Measurements from ENCODE around the gene C4A.

The C4A gene

GRCh38 chr6:31958412-31958740, 23.5 kb upstream of the C4A start:
- H3K4me3 ChIP-seq (ENCODE audit: severe bottlenecking), result peak overlapping the region; percentile 75
- peak overlapping the region; percentile 27 for H3K27ac ChIP-seq (ENCODE audit: poor library complexity, severe bottlenecking)
- ATAC-seq (ENCODE audit: low read depth) (peak; percentile 2; the same call in 2 of the 3 replicates), DNase-seq (ENCODE audit: low spot score) (no peak)
- no peaks in the 10 kb centered on the region for H3K4me1 ChIP-seq (ENCODE audit: insufficient read depth, poor library complexity, severe bottlenecking)
- no peak for TF ChIP-seq CTCF (IDR thresholded peaks at IDR 0.05; ENCODE audit: poor library complexity, severe bottlenecking)
- peaks cover 79% of the 10 kb centered on the region for H3K36me3 ChIP-seq (ENCODE audit: low read depth)
- no peaks in the 10 kb centered on the region for H3K9me3 ChIP-seq (ENCODE audit: severe bottlenecking)
- no peaks in the 10 kb centered on the region for H3K27me3 ChIP-seq (ENCODE audit: insufficient read depth, poor library complexity, severe bottlenecking)

- TF ChIP-seq CTCF (IDR thresholded peaks at IDR 0.05; ENCODE audit: poor library complexity, severe bottlenecking), result no peak
- H3K36me3 ChIP-seq (ENCODE audit: low read depth), result peaks cover 79% of the 10 kb centered on the region
- ATAC-seq (ENCODE audit: low read depth), result peak; percentile 99
- no peaks in the 10 kb centered on the region for H3K27me3 ChIP-seq (ENCODE audit: insufficient read depth, poor library complexity, severe bottlenecking)
- H3K4me3 ChIP-seq (ENCODE audit: severe bottlenecking), result peak within 1 kb of the TSS; percentile 75
- peak within 1 kb of the TSS; percentile 27 for H3K27ac ChIP-seq (ENCODE audit: poor library complexity, severe bottlenecking)
- peak; percentile 98 for DNase-seq (ENCODE audit: low spot score)
- H3K4me1 ChIP-seq (ENCODE audit: insufficient read depth, poor library complexity, severe bottlenecking), result no peaks in the 10 kb centered on the region
- H3K9me3 ChIP-seq (ENCODE audit: severe bottlenecking), result no peaks in the 10 kb centered on the region
Measured at GRCh38 chr6:31958741-31959739, 22.8 kb upstream of the C4A start, which contains the start of the genes NELFE and SKIC2. Gene NELFE (minus strand): TSS chr6:31958971. CDS start chr6:31958446, 525 bp downstream. Gene SKIC2 (plus strand): TSS chr6:31959175. CDS start chr6:31959193, 18 bp downstream.

- TF ChIP-seq CTCF (IDR thresholded peaks at IDR 0.05; ENCODE audit: poor library complexity, severe bottlenecking), result no peak
- Histone ChIP-seq H3K36me3 (ENCODE audit: low read depth) (peaks cover 79% of the 10 kb centered on the region), H3K4me1 (ENCODE audit: insufficient read depth, poor library complexity, severe bottlenecking) (no peaks in the 10 kb centered on the region), H3K9me3 (ENCODE audit: severe bottlenecking) (no peaks in the 10 kb centered on the region), H3K4me3 (ENCODE audit: severe bottlenecking) (no peak overlapping the region), H3K27ac (ENCODE audit: poor library complexity, severe bottlenecking) (no peak overlapping the region), H3K27me3 (ENCODE audit: insufficient read depth, poor library complexity, severe bottlenecking) (no peaks in the 10 kb centered on the region)
- ATAC-seq (ENCODE audit: low read depth), result no peak
- no peak for DNase-seq (ENCODE audit: low spot score)
Measured at GRCh38 chr6:31961616-31962015, 20.2 kb upstream of the C4A start.

DNA sequence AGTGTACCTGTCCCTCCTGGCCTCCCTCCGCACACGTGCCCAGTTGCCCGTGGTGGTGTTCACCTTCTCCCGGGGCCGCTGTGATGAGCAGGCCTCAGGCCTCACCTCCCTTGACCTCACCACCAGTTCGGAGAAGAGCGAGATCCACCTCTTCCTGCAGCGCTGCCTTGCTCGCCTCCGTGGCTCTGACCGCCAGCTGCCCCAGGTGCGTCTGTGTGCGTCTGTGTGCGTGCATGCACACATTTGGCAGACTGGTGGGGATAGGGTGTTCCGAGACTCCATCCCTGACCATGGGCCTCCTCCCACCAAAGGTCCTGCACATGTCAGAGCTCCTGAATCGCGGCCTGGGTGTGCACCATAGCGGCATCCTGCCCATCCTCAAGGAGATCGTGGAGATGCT, 17.9 kb upstream of the C4A start:
- no peak for TF ChIP-seq CTCF (IDR thresholded peaks at IDR 0.05; ENCODE audit: poor library complexity, severe bottlenecking)
- H3K4me1 ChIP-seq (ENCODE audit: insufficient read depth, poor library complexity, severe bottlenecking), result no peaks in the 10 kb centered on the region
- ATAC-seq (ENCODE audit: low read depth) (no peak), DNase-seq (ENCODE audit: low spot score) (no peak)
- H3K27ac ChIP-seq (ENCODE audit: poor library complexity, severe bottlenecking), result no peak overlapping the region
- H3K27me3 ChIP-seq (ENCODE audit: insufficient read depth, poor library complexity, severe bottlenecking), result no peaks in the 10 kb centered on the region
- H3K4me3 ChIP-seq (ENCODE audit: severe bottlenecking), result no peak overlapping the region
- H3K36me3 ChIP-seq (ENCODE audit: low read depth), result peaks cover 69% of the 10 kb centered on the region
- no peaks in the 10 kb centered on the region for H3K9me3 ChIP-seq (ENCODE audit: severe bottlenecking)

DNA sequence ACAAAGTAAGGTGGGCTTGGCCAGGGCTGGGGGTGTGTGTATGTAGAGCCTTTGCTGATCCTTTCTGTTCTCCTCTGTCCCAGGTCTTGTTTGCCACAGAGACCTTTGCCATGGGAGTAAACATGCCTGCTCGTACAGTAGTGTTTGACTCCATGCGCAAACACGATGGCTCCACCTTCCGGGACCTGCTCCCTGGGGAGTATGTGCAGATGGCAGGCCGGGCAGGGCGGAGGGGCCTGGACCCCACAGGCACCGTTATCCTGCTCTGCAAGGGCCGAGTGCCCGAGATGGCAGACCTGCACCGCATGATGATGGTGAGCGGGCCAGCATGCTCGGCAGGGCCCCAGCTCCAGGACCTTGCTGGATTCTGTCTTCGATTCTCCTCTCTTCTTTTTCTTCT, 16.2 kb upstream of the C4A start:
- no peak for DNase-seq (ENCODE audit: low spot score)
- peaks cover 3% of the 10 kb centered on the region for H3K4me1 ChIP-seq (ENCODE audit: insufficient read depth, poor library complexity, severe bottlenecking)
- no peak for ATAC-seq (ENCODE audit: low read depth)
- peaks cover 77% of the 10 kb centered on the region for H3K36me3 ChIP-seq (ENCODE audit: low read depth)
- no peak overlapping the region for H3K4me3 ChIP-seq (ENCODE audit: severe bottlenecking)
- no peaks in the 10 kb centered on the region for H3K9me3 ChIP-seq (ENCODE audit: severe bottlenecking)
- H3K27ac ChIP-seq (ENCODE audit: poor library complexity, severe bottlenecking), result no peak overlapping the region
- no peak for TF ChIP-seq CTCF (IDR thresholded peaks at IDR 0.05; ENCODE audit: poor library complexity, severe bottlenecking)
- H3K27me3 ChIP-seq (ENCODE audit: insufficient read depth, poor library complexity, severe bottlenecking), result no peaks in the 10 kb centered on the region
